Transverse colon (tissue), 4 donors: Measurements from ENCODE around the gene HOXC9. TPM values are rescaled to one million over a fixed set of nuclear protein-coding genes. Genes with fewer than 3 reads are reported as not detected.

Experiments used
- DNase-seq: peaks from one replicate; pipeline ENCODE4 v3.0.0-alpha.2; 2019
- H3K27ac ChIP-seq, 4 donors: fragments of 200-600 bp; sonication (generic); 2 replicates each; pipeline ENCODE4 v1.5.1; 2016 to 2018; ENCODE audit warnings: inconsistent platforms in 4 of 4
- H3K27me3 ChIP-seq: fragments of 200-600 bp; sonication (generic); 2 replicates; pipeline ENCODE4 v1.5.1; 2017; ENCODE audit warnings: inconsistent platforms
- H3K36me3 ChIP-seq, 4 donors: fragments of 200-600 bp; sonication (generic); 2 replicates each; pipeline ENCODE4 v1.5.1; 2017 to 2019; ENCODE audit warnings: inconsistent platforms in 4 of 4
- H3K4me1 ChIP-seq, 4 donors: fragments of 200-600 bp; sonication (generic); 2 replicates each; pipeline ENCODE4 v1.5.1; 2017 to 2020; ENCODE audit warnings: inconsistent platforms in 4 of 4
- H3K4me3 ChIP-seq, 4 donors: fragments of 200-600 bp; sonication (generic); 1 replicate in 1 of 4; 2 replicates in 3 of 4; pipeline versions ENCODE4 v1.5.1 to v1.6.1; 2017 to 2019; ENCODE audit warnings: inconsistent platforms in 4 of 4
- H3K9me3 ChIP-seq, 2 donors: fragments of 200-600 bp; sonication (generic); 2 replicates each; pipeline ENCODE4 v1.5.1; 2017 to 2019; ENCODE audit warnings: inconsistent platforms in 2 of 2
- EP300 ChIP-seq: sonication (generic); formaldehyde crosslinking; IDR thresholded peaks from one replicate; pipeline ENCODE4 v1.6.1; 2017; ENCODE audit warnings: antibody characterized with exemption, low read depth
- POLR2A ChIP-seq: fragments of 450-650 bp; IDR thresholded peaks from one replicate; pipeline ENCODE4 v1.6.1; 2016; ENCODE audit warnings: antibody characterized with exemption, mild to moderate bottlenecking, moderate library complexity
- POLR2AphosphoS5 ChIP-seq, 3 donors: sonication (generic); formaldehyde crosslinking; IDR thresholded peaks; one replicate each; pipeline ENCODE4 v1.6.1; 2016; ENCODE audit warnings: antibody characterized with exemption in 3 of 3
- WGBS, 2 donors: methylation state at CpG; one replicate each; pipeline ENCODE4 v1.1.5; 2018; ENCODE audit warnings: low coverage in 1 of 2; 5-methylcytosine and 5-hydroxymethylcytosine counted together
- in situ Hi-C, 4 donors: fragments of 200-750 bp; cut with MboI; loops; one replicate each; pipeline versions ENCODE4 v1.15.0 to v1.15.1; 2017; ENCODE audit warnings: low sequenced_read_pairs in 3 of 4, low pct_ligation_motif_present in 1 of 4, low pct_unique_long_range_greater_than_20kb in 1 of 4
- intact Hi-C: fragments of 100-400 bp; cut with DNase I; formaldehyde crosslinking; loops from one replicate; pipeline ENCODE4 v1.15.1; 2023; ENCODE audit warnings: low total_unique reads
- total RNA-seq, 4 donors: library from RNA; depleted of rRNA; stranded (reverse); fragments of >200 nt; gene quantifications; one replicate each; pipeline ENCODE4 v1.1.0, GENCODE V29; 2016
- TF ChIP-seq, protein P1 (sequence below), 5 experiments: fragments of 200-600 bp in 3 of 5; fragments of 450-650 bp in 2 of 5; sonication (generic) in 3 of 5; IDR thresholded peaks; 1 replicate in 2 of 5; 2 replicates in 3 of 5; pipeline ENCODE4 v1.5.1; 2016 to 2017; ENCODE audit warnings: antibody characterized with exemption in 5 of 5, inconsistent platforms in 3 of 5, mild to moderate bottlenecking in 2 of 5, moderate library complexity in 1 of 5

HOXC9 gene
- total RNA-seq, 4 donors from 2014 or later = not detected

DNA sequence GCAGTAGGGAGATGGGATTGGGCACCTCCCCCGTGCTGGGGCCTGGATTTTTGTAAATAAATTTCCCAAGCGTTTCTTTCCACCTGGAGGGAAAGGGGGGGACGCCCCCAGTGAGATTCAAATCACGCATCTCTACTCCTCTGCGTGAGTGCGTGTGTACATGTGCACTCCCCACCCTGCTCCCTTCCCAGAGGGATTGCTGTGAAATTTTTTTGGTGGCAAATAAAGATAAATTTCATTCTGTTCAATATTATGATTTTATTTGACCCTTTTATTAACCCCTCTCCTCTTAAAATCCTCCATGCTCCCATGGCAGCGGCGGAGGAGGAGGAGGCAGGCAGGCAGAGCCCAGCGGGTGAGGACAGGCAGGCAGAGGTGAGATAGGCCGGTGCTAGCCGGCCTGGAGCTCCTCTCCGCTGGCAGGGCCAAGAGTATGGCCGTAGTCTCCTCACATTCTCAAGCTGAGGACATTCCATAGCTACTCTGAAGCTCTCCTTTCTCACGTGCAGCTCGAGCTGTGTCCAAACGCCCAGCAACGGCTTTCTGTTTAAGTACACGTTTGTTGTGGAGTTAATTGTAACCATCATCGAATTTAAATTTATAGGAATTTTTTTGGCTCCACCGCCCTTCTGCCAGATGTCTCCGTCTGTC, 23.7 kb upstream of the HOXC9 start:
- intact Hi-C loops = no loop called here
- H3K4me1 ChIP-seq = peaks cover 3 to 37% (median 21%) of the 10 kb centered on the region in 4 donors
- in situ Hi-C loops = loop anchor here in 1 of 4 donors (25.0 kb wide), 1 partner anchor 189 kb away; no protein-coding TSS in a partner anchor

DNA sequence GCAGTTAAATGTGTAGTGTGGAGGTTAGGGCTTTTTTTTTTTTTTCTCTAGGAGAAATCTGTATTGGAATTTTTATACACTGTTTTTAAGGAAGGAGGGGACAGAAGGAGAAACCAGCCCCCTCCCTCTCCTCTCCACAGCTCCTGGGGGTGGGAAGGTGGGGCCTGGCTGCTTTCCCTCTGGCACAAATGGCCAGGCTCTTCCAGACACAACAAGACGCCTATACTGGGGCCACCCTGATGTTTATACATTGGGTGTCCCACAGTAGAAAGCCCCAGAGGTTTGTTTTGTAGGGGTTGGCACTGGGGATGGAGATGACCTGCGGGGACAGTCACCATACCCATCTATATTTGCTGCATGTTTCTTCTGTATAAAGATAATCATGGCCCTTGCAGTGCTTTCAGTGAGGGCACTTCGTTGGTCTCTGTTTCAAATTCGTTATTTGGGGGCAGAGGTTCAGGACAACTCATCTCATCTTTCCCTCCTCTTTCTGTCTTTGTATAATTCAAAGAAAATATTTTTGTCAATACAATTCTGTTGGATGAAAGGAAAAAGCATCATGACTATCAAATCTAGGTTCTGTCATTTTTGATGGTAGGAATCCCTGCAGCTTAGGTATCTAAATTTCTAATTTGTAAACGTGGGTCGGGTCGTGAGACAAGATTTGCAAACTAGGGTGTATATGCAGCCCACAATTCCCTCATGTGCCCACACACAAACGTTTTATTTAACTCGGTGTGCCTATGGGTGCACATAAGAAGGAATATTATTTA, 23.0 kb upstream of the HOXC9 start:
- H3K27ac ChIP-seq = no peak overlapping the region
- DNase-seq = no peak
- H3K27me3 ChIP-seq = peaks cover 100% of the 10 kb centered on the region
- no peaks in the 10 kb centered on the region for H3K36me3 ChIP-seq
- 32 to 53% methylated on average over 6 to 9 of the region's 9 CpGs for WGBS, 2 donors
- TF ChIP-seq POLR2AphosphoS5 (IDR thresholded peaks at IDR 0.05) (no peak), POLR2A (no peak), EP300 (no peak)
- TF ChIP-seq, protein P1, sequence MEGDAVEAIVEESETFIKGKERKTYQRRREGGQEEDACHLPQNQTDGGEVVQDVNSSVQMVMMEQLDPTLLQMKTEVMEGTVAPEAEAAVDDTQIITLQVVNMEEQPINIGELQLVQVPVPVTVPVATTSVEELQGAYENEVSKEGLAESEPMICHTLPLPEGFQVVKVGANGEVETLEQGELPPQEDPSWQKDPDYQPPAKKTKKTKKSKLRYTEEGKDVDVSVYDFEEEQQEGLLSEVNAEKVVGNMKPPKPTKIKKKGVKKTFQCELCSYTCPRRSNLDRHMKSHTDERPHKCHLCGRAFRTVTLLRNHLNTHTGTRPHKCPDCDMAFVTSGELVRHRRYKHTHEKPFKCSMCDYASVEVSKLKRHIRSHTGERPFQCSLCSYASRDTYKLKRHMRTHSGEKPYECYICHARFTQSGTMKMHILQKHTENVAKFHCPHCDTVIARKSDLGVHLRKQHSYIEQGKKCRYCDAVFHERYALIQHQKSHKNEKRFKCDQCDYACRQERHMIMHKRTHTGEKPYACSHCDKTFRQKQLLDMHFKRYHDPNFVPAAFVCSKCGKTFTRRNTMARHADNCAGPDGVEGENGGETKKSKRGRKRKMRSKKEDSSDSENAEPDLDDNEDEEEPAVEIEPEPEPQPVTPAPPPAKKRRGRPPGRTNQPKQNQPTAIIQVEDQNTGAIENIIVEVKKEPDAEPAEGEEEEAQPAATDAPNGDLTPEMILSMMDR (IDR thresholded peaks at IDR 0.05) = no peak
- intact Hi-C loops (no loop called here), in situ Hi-C loops (loop anchor here in 1 of 4 donors (25.0 kb wide), 1 partner anchor 190 kb away; no protein-coding TSS in a partner anchor)
- peaks cover 3 to 37% (median 21%) of the 10 kb centered on the region in 4 donors for H3K4me1 ChIP-seq
- no peak overlapping the region for H3K4me3 ChIP-seq
- H3K9me3 ChIP-seq = peaks cover 0 to 5% of the 10 kb centered on the region in 2 donors

More for the DNA sequence above, 23.7 kb upstream of the HOXC9 start:
- no peak for DNase-seq
- no peak overlapping the region for H3K4me3 ChIP-seq
- peaks cover 100% of the 10 kb centered on the region for H3K27me3 ChIP-seq
- peaks cover 0 to 5% of the 10 kb centered on the region in 2 donors for H3K9me3 ChIP-seq
- H3K36me3 ChIP-seq = no peaks in the 10 kb centered on the region
- H3K27ac ChIP-seq = no peak overlapping the region
- TF ChIP-seq POLR2A = no peak
- TF ChIP-seq, protein P1 (IDR thresholded peaks at IDR 0.05) = no peak
- TF ChIP-seq POLR2AphosphoS5 (IDR thresholded peaks at IDR 0.05) = no peak
- TF ChIP-seq EP300 = no peak
- WGBS, 2 donors = 44 to 57% methylated on average over 16 to 21 of the region's 21 CpGs

DNA sequence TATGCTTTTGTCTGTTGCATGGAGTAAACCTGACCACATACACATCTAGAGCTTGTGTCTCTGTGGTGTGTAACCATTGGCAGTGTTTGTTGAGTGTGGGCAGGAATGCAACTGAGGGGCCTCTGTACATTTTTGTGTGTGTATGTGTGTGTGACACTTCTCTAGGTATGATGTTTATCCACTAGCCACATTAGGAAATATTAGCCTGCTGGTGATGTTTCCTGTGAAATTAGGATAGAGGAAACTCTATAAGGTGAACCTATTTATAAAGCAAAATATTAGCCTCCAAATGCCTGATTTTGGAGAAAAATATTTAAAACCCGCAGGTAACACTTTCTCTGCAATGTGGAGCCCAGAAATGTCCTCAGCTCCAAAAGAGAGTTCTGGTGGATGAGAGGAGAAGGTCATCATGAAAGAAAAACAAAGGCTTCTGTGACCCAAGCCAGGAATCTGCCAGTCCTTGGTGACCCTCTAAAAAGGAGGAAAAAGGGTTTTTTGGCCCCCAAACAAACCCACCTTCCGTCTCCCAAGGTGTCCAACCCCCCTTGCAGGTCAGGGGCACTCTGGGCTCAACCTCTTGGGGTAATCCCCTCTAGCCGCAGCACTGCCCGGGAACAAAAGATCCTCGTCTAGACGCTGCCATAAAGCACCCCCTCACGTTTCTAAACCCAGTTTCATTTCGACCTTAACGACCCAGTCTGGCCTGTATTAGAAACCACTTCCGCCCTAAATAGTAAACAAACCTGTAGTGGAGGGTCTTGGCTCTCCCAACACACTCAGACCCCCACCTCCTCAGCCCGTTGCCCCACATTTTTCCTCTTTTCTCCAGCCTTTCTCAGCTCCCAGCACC, 22.1 kb upstream of the HOXC9 start:
- H3K36me3 ChIP-seq = no peaks in the 10 kb centered on the region
- 7% methylated on average over 11 of the region's 11 CpGs; no CpG with 5 or more reads in 1 of the 2 donors for WGBS, 2 donors
- H3K4me3 ChIP-seq = no peak overlapping the region
- H3K27ac ChIP-seq = no peak overlapping the region
- H3K4me1 ChIP-seq = peaks cover 3 to 37% (median 21%) of the 10 kb centered on the region in 4 donors
- no peak for DNase-seq
- peaks cover 100% of the 10 kb centered on the region for H3K27me3 ChIP-seq
- in situ Hi-C loops (loop anchor here in 1 of 4 donors (25.0 kb wide), 1 partner anchor 191 kb away; no protein-coding TSS in a partner anchor), intact Hi-C loops (loop anchor here (1.0 kb wide), 1 partner anchor 42 kb away; no protein-coding TSS in a partner anchor)
- peaks cover 0 to 5% of the 10 kb centered on the region in 2 donors for H3K9me3 ChIP-seq
- no peak for TF ChIP-seq POLR2A

DNA sequence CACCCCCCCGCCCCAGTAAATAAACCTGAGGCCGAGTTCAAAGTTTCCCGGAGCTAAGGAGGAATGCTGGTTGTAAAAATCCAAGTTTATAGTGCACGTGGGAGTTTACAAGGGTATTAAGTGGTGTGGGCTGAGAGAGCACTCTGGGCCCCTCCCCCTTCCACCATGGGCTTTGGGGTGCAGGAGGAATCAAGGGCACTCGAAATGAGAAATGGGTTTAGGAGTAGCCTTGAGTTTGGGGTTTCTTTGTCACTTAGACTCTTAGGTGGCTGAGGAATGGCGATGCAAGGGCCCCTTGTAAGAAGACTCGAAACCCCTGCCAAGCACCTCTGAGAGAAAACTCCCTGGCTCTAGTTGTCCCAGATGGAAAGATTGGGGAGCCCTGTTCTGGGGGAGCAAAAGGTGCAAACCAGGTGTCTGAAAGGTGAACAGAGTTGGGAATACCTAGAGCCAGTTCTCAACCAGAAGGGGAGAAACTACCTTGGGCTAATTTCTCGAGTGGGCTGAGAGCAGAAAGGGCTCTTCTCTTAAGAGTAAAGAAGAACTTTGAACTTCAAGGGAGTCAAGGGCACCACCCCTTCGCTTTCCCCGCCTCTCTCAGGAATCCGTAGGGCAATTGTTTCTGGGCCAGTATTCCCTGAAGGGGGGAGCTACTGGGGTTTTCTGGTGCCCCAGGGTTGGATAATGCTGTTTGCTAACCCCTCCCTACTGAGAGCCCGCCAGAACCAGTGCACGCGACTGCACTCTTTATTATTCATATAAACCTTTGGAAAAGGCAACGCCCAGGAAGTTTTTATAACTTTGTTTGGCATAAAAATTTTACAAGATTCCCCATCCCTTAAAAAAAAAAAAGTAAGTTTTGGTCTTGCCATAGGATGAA, 21.2 kb upstream of the HOXC9 start:
- H3K4me3 ChIP-seq = no peak overlapping the region
- intact Hi-C loops (loop anchor here (1.0 kb wide), 1 partner anchor 42 kb away; no protein-coding TSS in a partner anchor), in situ Hi-C loops (loop anchor here in 1 of 4 donors (25.0 kb wide), 1 partner anchor 191 kb away; no protein-coding TSS in a partner anchor)
- peak; percentile 60 for DNase-seq
- no peak for TF ChIP-seq POLR2AphosphoS5 (IDR thresholded peaks at IDR 0.05)
- no peak for TF ChIP-seq EP300
- H3K27ac ChIP-seq = no peak overlapping the region
- no peaks in the 10 kb centered on the region for H3K36me3 ChIP-seq
- peaks cover 0 to 5% of the 10 kb centered on the region in 2 donors for H3K9me3 ChIP-seq
- 11 to 23% methylated on average over 3 to 15 of the region's 15 CpGs for WGBS, 2 donors
- peaks cover 0 to 32% (median 18%) of the 10 kb centered on the region in 4 donors for H3K4me1 ChIP-seq
- H3K27me3 ChIP-seq = peaks cover 100% of the 10 kb centered on the region
